HG02870 (cell line): ENCODE measurements around the gene TNFRSF12A.

ENCODE experiments used
- ATAC-seq: cut with Tn5 transposase; IDR thresholded peaks from one replicate; pipeline ENCODE4 v1.9.1; 2021; ENCODE audit warnings: mild to moderate bottlenecking, moderate library complexity; ENCODE audit not compliant: unreplicated experiment

The TNFRSF12A gene

GRCh38 chr16:2985893-2986355, 34.2 kb upstream of the TNFRSF12A start:
- ATAC-seq, result no peak

GRCh38 chr16:2986623-2987188, 33.5 kb upstream of the TNFRSF12A start:
- ATAC-seq, result no peak

GRCh38 chr16:2987286-2987685, 32.9 kb upstream of the TNFRSF12A start:
- no peak for ATAC-seq

GRCh38 chr16:2987833-2988232, 32.3 kb upstream of the TNFRSF12A start:
- no peak for ATAC-seq

GRCh38 chr16:2988590-2989099, 31.5 kb upstream of the TNFRSF12A start:
- ATAC-seq, result no peak

GRCh38 chr16:2990891-2991290, 29.3 kb upstream of the TNFRSF12A start:
- no peak for ATAC-seq

- no peak for ATAC-seq
Measured at GRCh38 chr16:2991566-2992261, 28.5 kb upstream of the TNFRSF12A start.

GRCh38 chr16:2992383-2993081, 27.6 kb upstream of the TNFRSF12A start:
- ATAC-seq, result no peak

GRCh38 chr16:2996298-2996697, 23.9 kb upstream of the TNFRSF12A start:
- ATAC-seq, result no peak

- no peak for ATAC-seq
Measured at GRCh38 chr16:2999929-3000328, 20.2 kb upstream of the TNFRSF12A start.

- ATAC-seq, result no peak
Measured at GRCh38 chr16:3000540-3000939, 19.6 kb upstream of the TNFRSF12A start.

- no peak for ATAC-seq
Measured at GRCh38 chr16:3001316-3001715, 18.9 kb upstream of the TNFRSF12A start.

- peak; percentile 99 for ATAC-seq
Measured at GRCh38 chr16:3003582-3004270, 16.4 kb upstream of the TNFRSF12A start.

- ATAC-seq, result no peak
Measured at GRCh38 chr16:3004319-3004718, 15.8 kb upstream of the TNFRSF12A start.

- no peak for ATAC-seq
Measured at GRCh38 chr16:3004781-3005284, 15.3 kb upstream of the TNFRSF12A start.

- no peak for ATAC-seq
Measured at GRCh38 chr16:3007059-3007956, 12.9 kb upstream of the TNFRSF12A start.

GRCh38 chr16:3007957-3008689, 12.0 kb upstream of the TNFRSF12A start:
- ATAC-seq, result no peak

GRCh38 chr16:3008690-3009037, 11.5 kb upstream of the TNFRSF12A start:
- ATAC-seq, result no peak

- ATAC-seq, result no peak
Measured at GRCh38 chr16:3009568-3010390, 10.4 kb upstream of the TNFRSF12A start.
